Hematopoietic multipotent progenitor cell treated with erythropoietin and hydrocortisone succinate and interleukin-3 and kit ligand, for 15 days (in vitro differentiated cells): ENCODE data around the gene TLK1.
A peak's percentile ranks its signal among the peaks of the same experiment; 100 is the strongest.

Source experiments
- DNase-seq: peaks from one replicate; pipeline ENCODE4 v3.0.0-alpha.2; 2015; ENCODE audit warnings: low spot score

Gene TLK1

GRCh38 chr2:171160119-171160955 is at the start of gene TLK1:
TSS of gene TLK1 (minus strand) at chr2:171160893. CDS start at chr2:171160428, 465 bp downstream.
- peak; percentile 62 for DNase-seq

GRCh38 chr2:171210216-171210863 is 49.6 kb upstream of the TLK1 start:
- no peak for DNase-seq

- DNase-seq: no peak
Measured at GRCh38 chr2:171208657-171209056, 48.0 kb upstream of the TLK1 start.

- DNase-seq: no peak
Measured at GRCh38 chr2:171206422-171207115, 45.9 kb upstream of the TLK1 start.

GRCh38 chr2:171205551-171205950 is 44.9 kb upstream of the TLK1 start:
- DNase-seq: no peak

- no peak for DNase-seq
Measured at GRCh38 chr2:171201767-171202166, 41.1 kb upstream of the TLK1 start.

GRCh38 chr2:171201271-171201670 is 40.6 kb upstream of the TLK1 start:
- DNase-seq: no peak

GRCh38 chr2:171200469-171200868 is 39.8 kb upstream of the TLK1 start:
- no peak for DNase-seq

GRCh38 chr2:171191021-171191420 is 30.3 kb upstream of the TLK1 start:
- DNase-seq: no peak

GRCh38 chr2:171187819-171188218 is 27.1 kb upstream of the TLK1 start:
- DNase-seq: no peak

- DNase-seq: no peak
Measured at GRCh38 chr2:171187177-171187576, 26.5 kb upstream of the TLK1 start.

- DNase-seq: no peak
Measured at GRCh38 chr2:171185941-171186340, 25.2 kb upstream of the TLK1 start.

- DNase-seq: no peak
Measured at GRCh38 chr2:171185165-171185818, 24.6 kb upstream of the TLK1 start.

GRCh38 chr2:171181064-171182049 is 20.7 kb upstream of the TLK1 start:
- DNase-seq: no peak

GRCh38 chr2:171180229-171180930 is 19.7 kb upstream of the TLK1 start:
- no peak for DNase-seq

- no peak for DNase-seq
Measured at GRCh38 chr2:171178993-171179392, 18.3 kb upstream of the TLK1 start.

GRCh38 chr2:171176516-171176915 is 15.8 kb upstream of the TLK1 start:
- DNase-seq: no peak

GRCh38 chr2:171174075-171174474 is 13.4 kb upstream of the TLK1 start:
- DNase-seq: no peak

- DNase-seq: no peak
Measured at GRCh38 chr2:171173087-171173486, 12.4 kb upstream of the TLK1 start.

- no peak for DNase-seq
Measured at GRCh38 chr2:171171808-171172207, 11.1 kb upstream of the TLK1 start.

GRCh38 chr2:171169839-171170238 is 9.1 kb upstream of the TLK1 start:
- no peak for DNase-seq
